Ovary (tissue), 3 donors: Measurements from ENCODE around the gene ZBTB25.

ENCODE experiments used
- CTCF ChIP-seq, 3 donors: fragments of 450-650 bp in 2 of 3; fragments of 200-600 bp in 1 of 3; IDR thresholded peaks; one replicate each; pipeline versions ENCODE4 v1.5.1 to v1.8.0; 2016 to 2022; ENCODE audit warnings: antibody characterized with exemption in 3 of 3, mild to moderate bottlenecking in 1 of 3
- EP300 ChIP-seq: sonication (generic); formaldehyde crosslinking; IDR thresholded peaks from one replicate; pipeline ENCODE4 v1.6.1; 2017; ENCODE audit warnings: antibody characterized with exemption
- donor health status: DM: no; HTN: no; CAD: no.

GRCh38 chr14:64440494-64440893, 63.1 kb downstream of the ZBTB25 start:
- TF ChIP-seq CTCF (IDR thresholded peaks at IDR 0.05): no peak
- TF ChIP-seq EP300: no peak
